Measurements from ENCODE around the gene EFL1. TPM values are rescaled to one million over a fixed set of nuclear protein-coding genes. Genes with fewer than 3 reads are reported as not detected.

Gene EFL1
- total RNA-seq, 6 experiments from 2014 or later, result 4.6 to 12.9 (median 9.4) TPM

- Histone ChIP-seq H3K9me3 (no peaks in the 10 kb centered on the region), H3K4me1 (no peaks in the 10 kb centered on the region), H3K27me3 (no peaks in the 10 kb centered on the region), H3K36me3 (no peaks in the 10 kb centered on the region), H3K27ac (no peak overlapping the region), H3K4me3 (no peak overlapping the region)
- no peak for DNase-seq
- no peak for TF ChIP-seq POLR2A (IDR thresholded peaks at IDR 0.05)
- no peak for ATAC-seq
- intact Hi-C loops (cut with DNase I), result no loop called here
- WGBS (ENCODE audit: insufficient coverage, low coverage, low lambda C conversion rate, missing lambda C conversion rate), result 82% methylated on average over 7 of the region's 16 CpGs
These were observed 44.5 kb upstream of the EFL1 start for GRCh38 chr15:82306791-82307713.

- ATAC-seq (no peak), DNase-seq (no peak)
- TF ChIP-seq POLR2A (IDR thresholded peaks at IDR 0.05) (no peak), CTCF (IDR thresholded peaks at IDR 0.05) (no peak)
- 66% methylated on average over 3 of the region's 7 CpGs for WGBS (ENCODE audit: insufficient coverage, low coverage, low lambda C conversion rate, missing lambda C conversion rate)
- no peaks in the 10 kb centered on the region for H3K4me1 ChIP-seq
- H3K4me3 ChIP-seq, result no peak overlapping the region
- no peaks in the 10 kb centered on the region for H3K9me3 ChIP-seq
- no peaks in the 10 kb centered on the region for H3K36me3 ChIP-seq
- intact Hi-C loops (cut with DNase I), result no loop called here
- no peaks in the 10 kb centered on the region for H3K27me3 ChIP-seq
- H3K27ac ChIP-seq, result no peak overlapping the region
These were observed 43.1 kb upstream of the EFL1 start for GRCh38 chr15:82305621-82306048.

- Histone ChIP-seq H3K9me3 (no peaks in the 10 kb centered on the region), H3K36me3 (no peaks in the 10 kb centered on the region), H3K27ac (no peak overlapping the region), H3K4me1 (no peaks in the 10 kb centered on the region), H3K4me3 (no peak overlapping the region), H3K27me3 (no peaks in the 10 kb centered on the region)
- WGBS (ENCODE audit: insufficient coverage, low coverage, low lambda C conversion rate, missing lambda C conversion rate), result no CpG with 5 or more reads among the region's 4 CpGs
- intact Hi-C loops (cut with DNase I), result no loop called here
- ATAC-seq, result no peak
- TF ChIP-seq CTCF (IDR thresholded peaks at IDR 0.05) (no peak), POLR2A (IDR thresholded peaks at IDR 0.05) (no peak)
- no peak for DNase-seq
These were observed 42.2 kb upstream of the EFL1 start for GRCh38 chr15:82304778-82305090.

GRCh38 chr15:82303956-82304777, 41.6 kb upstream of the EFL1 start:
- intact Hi-C loops (cut with DNase I), result no loop called here
- H3K9me3 ChIP-seq, result no peaks in the 10 kb centered on the region
- DNase-seq (no peak), ATAC-seq (no peak)
- H3K36me3 ChIP-seq, result no peaks in the 10 kb centered on the region
- WGBS (ENCODE audit: insufficient coverage, low coverage, low lambda C conversion rate, missing lambda C conversion rate), result no CpG with 5 or more reads among the region's 12 CpGs
- TF ChIP-seq POLR2A (IDR thresholded peaks at IDR 0.05) (no peak), CTCF (IDR thresholded peaks at IDR 0.05) (no peak)
- H3K4me3 ChIP-seq, result no peak overlapping the region
- no peaks in the 10 kb centered on the region for H3K27me3 ChIP-seq
- no peaks in the 10 kb centered on the region for H3K4me1 ChIP-seq
- H3K27ac ChIP-seq, result no peak overlapping the region

Data from right lobe of liver (tissue), 6 donors.